BJ (cell line): ENCODE measurements around the gene MAP2. TPM values are rescaled to one million over a fixed set of nuclear protein-coding genes. Genes with fewer than 3 reads are reported as not detected.

Experiments
- CTCF ChIA-PET: fragments of 350-600 bp; formaldehyde crosslinking; extraction: SDS; loops from one replicate; lab custom pipeline; 2021; ENCODE audit warnings: antibody characterized with exemption, inconsistent platforms; lab: Yijun Ruan, JAX
- POLR2A ChIA-PET: fragments of 300-600 bp; sonication (Branson Sonifier 250); formaldehyde crosslinking; extraction: SDS; loops from one replicate; lab custom pipeline; 2021; ENCODE audit warnings: antibody characterized with exemption; lab: Charles Lee
- DNase-seq: peaks from one replicate; pipeline ENCODE4 v3.0.0-alpha.2; 2011; ENCODE audit warnings: low read depth
- H3K27me3 ChIP-seq: 2 replicates; pipeline ENCODE4 v1.6.0; 2011; ENCODE audit warnings: low read length; ENCODE audit not compliant: control insufficient read depth, insufficient read depth
- H3K36me3 ChIP-seq: 2 replicates; pipeline ENCODE4 v1.5.1; 2011; ENCODE audit warnings: low read length; ENCODE audit not compliant: control insufficient read depth, insufficient read depth
- H3K4me3 ChIP-seq: 2 replicates; pipeline ENCODE4 v1.5.1; 2011; ENCODE audit warnings: low read depth, mild to moderate bottlenecking, control low read depth, low read length
- polyA plus RNA-seq: library from polyadenylated mRNA; depleted of rRNA; stranded (reverse); fragments of >200 nt; gene quantifications from 2 replicates; pipeline ENCODE4 v1.2.3, GENCODE V29; 2011
- TF ChIP-seq, protein P1 (sequence below): IDR thresholded peaks from 2 replicates; pipeline ENCODE4 v1.5.1; 2011; ENCODE audit warnings: low read depth, mild to moderate bottlenecking, control low read depth, inconsistent platforms, low read length, moderate library complexity; ENCODE audit not compliant: insufficient read depth

MAP2 gene
- polyA plus RNA-seq, 1 experiment: 3.5 TPM

DNA sequence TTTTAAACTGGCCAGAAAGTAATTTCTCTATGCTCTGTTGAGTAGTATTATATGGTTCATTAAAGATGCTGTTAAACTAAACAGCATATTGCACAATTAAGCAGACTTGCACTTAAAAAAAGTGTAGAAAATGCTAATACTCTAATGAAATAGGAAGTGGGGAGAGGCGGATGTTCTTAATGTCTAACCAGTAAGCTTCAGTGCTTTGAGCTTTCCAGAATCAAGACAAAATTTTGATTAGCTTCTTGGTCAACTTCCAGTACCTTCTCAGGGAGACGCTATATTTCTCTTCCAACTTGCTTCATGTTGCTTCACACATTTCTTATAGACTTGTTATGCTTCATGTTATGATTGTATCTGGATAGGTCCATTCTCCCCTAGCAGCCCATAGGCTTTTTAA lies 89.1 kb downstream of the MAP2 start:
- H3K27me3 ChIP-seq: no peaks in the 10 kb centered on the region
- DNase-seq: no peak
- ChIA-PET CTCF (interaction anchor here (0.6 to 1.2 kb wide), 2 partner anchors 49 to 88 kb away, joined by 3 to 4 read pairs; no protein-coding TSS in a partner anchor), POLR2A (no interaction called here)
- no peaks in the 10 kb centered on the region for H3K36me3 ChIP-seq
- TF ChIP-seq, protein P1, sequence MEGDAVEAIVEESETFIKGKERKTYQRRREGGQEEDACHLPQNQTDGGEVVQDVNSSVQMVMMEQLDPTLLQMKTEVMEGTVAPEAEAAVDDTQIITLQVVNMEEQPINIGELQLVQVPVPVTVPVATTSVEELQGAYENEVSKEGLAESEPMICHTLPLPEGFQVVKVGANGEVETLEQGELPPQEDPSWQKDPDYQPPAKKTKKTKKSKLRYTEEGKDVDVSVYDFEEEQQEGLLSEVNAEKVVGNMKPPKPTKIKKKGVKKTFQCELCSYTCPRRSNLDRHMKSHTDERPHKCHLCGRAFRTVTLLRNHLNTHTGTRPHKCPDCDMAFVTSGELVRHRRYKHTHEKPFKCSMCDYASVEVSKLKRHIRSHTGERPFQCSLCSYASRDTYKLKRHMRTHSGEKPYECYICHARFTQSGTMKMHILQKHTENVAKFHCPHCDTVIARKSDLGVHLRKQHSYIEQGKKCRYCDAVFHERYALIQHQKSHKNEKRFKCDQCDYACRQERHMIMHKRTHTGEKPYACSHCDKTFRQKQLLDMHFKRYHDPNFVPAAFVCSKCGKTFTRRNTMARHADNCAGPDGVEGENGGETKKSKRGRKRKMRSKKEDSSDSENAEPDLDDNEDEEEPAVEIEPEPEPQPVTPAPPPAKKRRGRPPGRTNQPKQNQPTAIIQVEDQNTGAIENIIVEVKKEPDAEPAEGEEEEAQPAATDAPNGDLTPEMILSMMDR: no peak
- no peak overlapping the region for H3K4me3 ChIP-seq

DNA sequence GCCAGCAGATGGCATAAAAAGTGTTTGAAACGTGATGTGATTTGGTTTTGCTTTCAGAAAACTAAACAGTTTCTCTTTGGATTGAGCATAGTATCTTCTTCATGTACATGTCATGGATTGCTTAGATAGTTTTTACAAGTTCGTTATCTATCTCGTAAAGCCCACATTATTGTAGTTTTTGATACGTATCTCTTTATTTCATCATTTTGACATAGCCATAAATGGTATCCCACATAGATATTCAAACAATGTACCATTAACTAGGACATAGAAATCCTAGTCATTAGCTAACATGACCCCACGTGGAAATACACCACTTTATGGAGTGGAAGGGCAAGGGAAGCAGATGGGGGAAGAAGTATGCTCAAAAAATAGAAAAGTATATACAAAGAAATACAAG lies 93.6 kb downstream of the MAP2 start:
- no peak for DNase-seq
- Histone ChIP-seq H3K36me3 (no peaks in the 10 kb centered on the region), H3K27me3 (no peaks in the 10 kb centered on the region), H3K4me3 (no peak overlapping the region)
- CTCF ChIA-PET: no interaction called here
- POLR2A ChIA-PET: no interaction called here
- TF ChIP-seq, protein P1: no peak

DNA sequence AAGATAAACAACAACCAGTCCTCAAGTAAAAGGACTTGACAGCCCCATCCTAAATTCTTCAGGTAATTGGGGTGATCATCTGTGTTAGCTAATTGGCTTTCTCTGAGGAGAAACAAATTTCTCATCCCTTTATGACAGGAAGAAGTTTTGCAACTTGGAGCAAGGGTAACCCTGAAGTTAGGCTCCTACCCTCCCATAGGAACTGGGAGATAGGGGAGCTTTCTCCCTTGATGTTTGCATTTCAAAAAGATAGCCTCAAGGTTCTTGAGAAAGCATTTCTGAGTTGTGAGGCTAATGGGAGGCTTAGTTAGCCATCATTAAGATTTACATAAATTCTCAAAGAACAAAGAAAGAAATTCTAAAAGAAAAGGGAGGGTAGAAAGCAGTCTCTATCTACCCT lies 95.4 kb downstream of the MAP2 start:
- ChIA-PET POLR2A (no interaction called here), CTCF (interaction anchor here (0.9 to 1.5 kb wide), 3 partner anchors 12 to 18 kb away, joined by 3 to 4 read pairs (median 3); no protein-coding TSS in a partner anchor)
- no peak overlapping the region for H3K4me3 ChIP-seq
- TF ChIP-seq, protein P1: no peak
- no peak for DNase-seq
- no peaks in the 10 kb centered on the region for H3K27me3 ChIP-seq
- no peaks in the 10 kb centered on the region for H3K36me3 ChIP-seq

DNA sequence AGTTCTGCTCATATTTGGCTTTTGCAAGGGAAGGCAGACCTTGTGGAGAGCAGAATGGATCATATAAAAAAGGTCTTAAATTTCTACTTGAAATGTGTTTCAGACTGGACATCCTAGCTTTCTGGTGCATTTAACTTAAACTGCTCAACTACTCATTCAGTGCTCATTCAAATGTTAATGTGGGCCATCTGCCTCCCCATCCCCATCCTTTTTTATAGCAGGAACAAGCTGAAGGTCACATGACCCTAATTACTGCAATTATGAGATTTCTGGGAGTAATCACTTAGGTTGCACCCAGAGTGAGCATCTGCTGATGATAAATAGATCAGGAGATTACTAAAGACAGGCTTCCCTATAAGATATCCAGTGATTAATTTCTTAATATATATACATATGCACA lies 96.1 kb downstream of the MAP2 start:
- TF ChIP-seq, protein P1: no peak
- Histone ChIP-seq H3K4me3 (no peak overlapping the region), H3K36me3 (no peaks in the 10 kb centered on the region), H3K27me3 (no peaks in the 10 kb centered on the region)
- POLR2A ChIA-PET: no interaction called here
- no peak for DNase-seq
- CTCF ChIA-PET: interaction anchor here (0.9 to 1.4 kb wide), 2 partner anchors 12 to 19 kb away, joined by 3 read pairs; no protein-coding TSS in a partner anchor

DNA sequence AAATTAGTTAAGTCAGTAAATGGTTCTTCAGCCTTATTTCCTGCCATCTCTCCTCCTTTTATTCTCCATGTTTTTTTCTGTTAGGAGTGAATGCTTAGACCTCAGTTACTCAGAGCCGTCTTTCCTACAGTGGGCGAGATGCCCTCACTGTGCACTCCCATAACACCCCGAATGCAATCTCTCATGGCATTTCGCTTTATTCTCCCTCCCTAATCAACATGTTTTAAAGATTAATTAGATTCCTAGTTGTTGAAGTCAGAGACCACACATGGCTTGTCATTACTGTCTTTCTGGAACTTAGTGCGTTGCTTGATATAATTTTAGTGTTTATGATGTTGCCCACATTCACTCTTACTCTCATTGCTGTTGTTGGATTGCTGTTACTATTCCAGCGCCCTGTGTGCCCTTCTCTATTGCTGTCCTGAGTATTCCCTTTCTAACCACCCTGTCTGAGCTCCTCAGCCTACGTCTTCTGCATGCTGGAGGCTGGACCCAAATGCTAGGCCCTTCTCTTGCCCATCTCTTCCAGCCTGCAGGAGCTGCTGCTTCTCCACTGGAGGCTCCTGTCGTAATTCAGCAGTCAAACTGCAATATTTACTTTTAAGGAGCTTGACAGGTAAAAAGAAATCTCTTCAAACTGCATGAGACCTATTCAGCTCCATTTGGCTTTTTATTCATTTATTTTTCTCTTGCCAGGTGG lies 99.3 kb downstream of the MAP2 start:
- ChIA-PET POLR2A (no interaction called here), CTCF (interaction anchor here (2.1 kb wide), 1 partner anchor 98 kb away, joined by 8 read pairs; the partner anchor contains the start of gene MAP2)
- Histone ChIP-seq H3K36me3 (no peaks in the 10 kb centered on the region), H3K4me3 (no peak overlapping the region), H3K27me3 (no peaks in the 10 kb centered on the region)
- TF ChIP-seq, protein P1: no peak
- DNase-seq: no peak
